K562 (cell line): ENCODE measurements around the gene ROS1. TPM values are rescaled to one million over a fixed set of nuclear protein-coding genes. Genes with fewer than 3 reads are reported as not detected.
A peak's percentile ranks its signal among the peaks of the same experiment; 100 is the strongest.

Experiments used
- ATAC-seq: fragments of 200-7000 bp; cut with Tn5 transposase; 3 replicates; pipeline ENCODE4 v1.9.1; 2020; ENCODE audit warnings: moderate library complexity
- BruUV-seq: library from RNA; stranded (reverse); fragments of 400-500 nt; replicated peaks from 2 replicates; lab custom pipeline; 2021; lab: Mats Ljungman, UMichigan
- CTCF ChIA-PET: fragments of 300-600 bp; formaldehyde crosslinking; extraction: SDS; loops from one replicate; lab custom pipeline; 2021; ENCODE audit warnings: low intra/inter-chr PET ratio; lab: Yijun Ruan, JAX
- POLR2A ChIA-PET: fragments of 300-600, 350-650 bp; sonication (Branson Sonifier 250); formaldehyde crosslinking; extraction: SDS; loops from one replicate; lab custom pipeline; 2021; ENCODE audit warnings: antibody characterized with exemption, inconsistent platforms; lab: Yijun Ruan, JAX
- DNase-seq, 4 experiments: peaks; one replicate each; pipeline versions ENCODE4 v3.0.0 to v3.0.0-alpha.2; 2011 to 2018; ENCODE audit warnings: low spot score in 3 of 4, mixed read lengths in 3 of 4; ENCODE audit errors: extremely low read depth in 1 of 4
- FAIRE-seq: peaks from 2 replicates; lab custom pipeline; 2011; peaks lifted over from hg19 to GRCh38; lab: Jason Lieb, UNC
- H2AFZ ChIP-seq: 2 replicates; pipeline ENCODE4 v1.6.0; 2011; ENCODE audit warnings: low read depth, low read length, control low read depth, inconsistent platforms
- H3K27ac ChIP-seq: fragments of 200-600 bp; 3 replicates; pipeline ENCODE4 v1.8.0; 2011; ENCODE audit warnings: low read depth, mild to moderate bottlenecking, control low read depth, inconsistent platforms, low read length, moderate library complexity, mixed read lengths; ENCODE audit errors: extremely low read depth
- H3K27me3 ChIP-seq, 2 experiments: fragments of 300-600 bp in 1 of 2; 2 replicates in 1 of 2; 3 replicates in 1 of 2; pipeline versions ENCODE4 v1.6.0 to v1.8.0; 2011; ENCODE audit warnings: inconsistent platforms in 2 of 2, low read length in 2 of 2, mild to moderate bottlenecking in 1 of 2, mixed read lengths in 1 of 2, moderate library complexity in 1 of 2; ENCODE audit not compliant: control insufficient read depth in 2 of 2, insufficient read depth in 2 of 2
- H3K36me3 ChIP-seq: fragments of 300-600 bp; 3 replicates; pipeline ENCODE4 v1.8.0; 2011; ENCODE audit warnings: mild to moderate bottlenecking, low read length, inconsistent platforms; ENCODE audit not compliant: control insufficient read depth, insufficient read depth
- H3K4me1 ChIP-seq, 2 experiments: fragments of 200-600 bp in 1 of 2; replicated peaks in 1 of 2; 2 replicates in 1 of 2; 3 replicates in 1 of 2; pipeline versions ENCODE4 v1.5.1 to v1.8.0; 2011; ENCODE audit warnings: inconsistent platforms in 2 of 2, low read length in 2 of 2, mild to moderate bottlenecking in 1 of 2, mixed read lengths in 1 of 2, moderate library complexity in 1 of 2; ENCODE audit not compliant: control insufficient read depth in 2 of 2, insufficient read depth in 2 of 2
- H3K4me2 ChIP-seq: 2 replicates; pipeline ENCODE4 v1.6.1; 2011; ENCODE audit warnings: low read length, control low read depth, inconsistent platforms, mixed read lengths; ENCODE audit not compliant: insufficient read depth
- H3K4me3 ChIP-seq: fragments of 200-600 bp; sonication (generic), shearing (Covaris generic); 2 replicates; pipeline ENCODE4 v1.5.1; 2016; ENCODE audit warnings: control low read depth, inconsistent platforms
- H3K79me2 ChIP-seq: fragments of 200-600 bp; 3 replicates; pipeline ENCODE4 v1.8.0; 2011; ENCODE audit warnings: low read length, inconsistent platforms; ENCODE audit not compliant: control insufficient read depth, insufficient read depth
- H3K9ac ChIP-seq, 2 experiments: 2 replicates each; pipeline versions ENCODE4 v1.6.0 to v1.6.1; 2011; ENCODE audit warnings: low read depth in 2 of 2, low read length in 2 of 2, control low read depth in 1 of 2, inconsistent platforms in 1 of 2, mild to moderate bottlenecking in 1 of 2, mixed read lengths in 1 of 2; ENCODE audit not compliant: insufficient read depth in 1 of 2
- H3K9me1 ChIP-seq: one replicate; pipeline ENCODE4 v1.6.0; 2011; ENCODE audit warnings: inconsistent platforms, mild to moderate bottlenecking, low read length, moderate library complexity; ENCODE audit not compliant: control insufficient read depth, insufficient read depth
- H3K9me3 ChIP-seq: replicated peaks from 2 replicates; pipeline ENCODE4 v1.5.1; 2011; ENCODE audit warnings: low read depth, low read length, inconsistent platforms; ENCODE audit not compliant: control insufficient read depth, insufficient read depth
- H4K20me1 ChIP-seq: replicated peaks from 2 replicates; pipeline ENCODE4 v1.6.1; 2011; ENCODE audit warnings: low read length, inconsistent platforms, mixed read lengths; ENCODE audit not compliant: control insufficient read depth, insufficient read depth
- ARNT ChIP-seq, 2 experiments: fragments of 450-650 bp; IDR thresholded peaks; 2 replicates each; pipeline ENCODE4 v1.6.1; 2016; ENCODE audit warnings: mild to moderate bottlenecking in 1 of 2
- BDP1 ChIP-seq: IDR thresholded peaks from 3 replicates; pipeline ENCODE4 v1.6.1; 2011; ENCODE audit not compliant: insufficient read length, insufficient read depth
- CC2D1A ChIP-seq: fragments of 450-650 bp; IDR thresholded peaks from 2 replicates; pipeline ENCODE4 v1.6.1; 2017; ENCODE audit warnings: mild to moderate bottlenecking
- DIDO1 ChIP-seq: fragments of 450-650 bp; IDR thresholded peaks from 2 replicates; pipeline ENCODE4 v1.6.1; 2016; ENCODE audit warnings: low read depth, missing biosample characterization, missing genetic modification characterization
- ELF2 ChIP-seq: fragments of 250-450 bp; sonication (Bioruptor Pico); IDR thresholded peaks from 2 replicates; pipeline ENCODE4 v1.5.0; 2021; ENCODE audit warnings: mild to moderate bottlenecking
- EP400 ChIP-seq: fragments of 450-650 bp; IDR thresholded peaks from 2 replicates; pipeline ENCODE4 v1.6.1; 2017; ENCODE audit warnings: antibody characterized with exemption, mild to moderate bottlenecking, moderate library complexity
- FOXM1 ChIP-seq, 2 experiments: fragments of 450-650 bp in 1 of 2; sonication (generic) in 1 of 2; formaldehyde crosslinking in 1 of 2; IDR thresholded peaks; 2 replicates each; pipeline versions ENCODE4 v1.6.1 to v1.9.0; 2017 to 2022; ENCODE audit warnings: low read depth in 2 of 2, mild to moderate bottlenecking in 2 of 2, missing genetic modification reagents in 1 of 2, moderate library complexity in 1 of 2
- HDAC3 ChIP-seq: fragments of 450-650 bp; IDR thresholded peaks from 2 replicates; pipeline ENCODE4 v1.6.1; 2018; ENCODE audit warnings: borderline replicate concordance, mild to moderate bottlenecking, moderate library complexity; ENCODE audit not compliant: partially characterized antibody
- HDAC8 ChIP-seq: fragments of 450-650 bp; IDR thresholded peaks from 2 replicates; pipeline ENCODE4 v1.6.1; 2016; ENCODE audit warnings: mild to moderate bottlenecking, missing genetic modification characterization, moderate library complexity, missing compliant biosample characterization
- NR3C1 ChIP-seq: sonication (generic); formaldehyde crosslinking; IDR thresholded peaks from 2 replicates; pipeline ENCODE4 v1.8.1; 2022; ENCODE audit warnings: missing genetic modification reagents
- RAD21 ChIP-seq, 2 experiments: fragments of 250-450 bp in 1 of 2; fragments of 450-650 bp in 1 of 2; sonication (Bioruptor Pico) in 1 of 2; formaldehyde crosslinking in 1 of 2; IDR thresholded peaks in 1 of 2; conservative IDR thresholded peaks in 1 of 2; 2 replicates each; pipeline versions ENCODE4 v1.4.0 to v1.8.0; 2020 to 2022; ENCODE audit warnings: mild to moderate bottlenecking in 2 of 2, moderate library complexity in 1 of 2
- RHOXF2B ChIP-seq: fragments of 250-450 bp; sonication (Bioruptor Pico); conservative IDR thresholded peaks from 2 replicates; pipeline ENCODE4 v1.5.1; 2021
- ZBTB7A ChIP-seq: IDR thresholded peaks from 2 replicates; pipeline ENCODE4 v1.6.1; 2011; ENCODE audit warnings: low read depth, mild to moderate bottlenecking, low read length, moderate library complexity, borderline replicate concordance; ENCODE audit not compliant: control insufficient read depth
- ZC3H4 ChIP-seq: sonication (generic); formaldehyde crosslinking; IDR thresholded peaks from 2 replicates; pipeline ENCODE4 v1.9.0; 2021; ENCODE audit warnings: missing genetic modification reagents, borderline replicate concordance
- ZNF695 ChIP-seq: fragments of 450-650 bp; formaldehyde crosslinking; IDR thresholded peaks from 2 replicates; pipeline ENCODE4 v1.4.0; 2020; ENCODE audit warnings: mild to moderate bottlenecking, moderate library complexity
- ZSCAN29 ChIP-seq: fragments of 450-650 bp; IDR thresholded peaks from 2 replicates; pipeline ENCODE4 v1.6.1; 2017
- WGBS: fragments of 100-300 bp; shearing (Covaris generic); methylation state at CpG from one replicate; pipeline ENCODE4 v1.1.6; 2016; ENCODE audit warnings: low coverage, mixed read lengths; ENCODE audit not compliant: insufficient coverage; ENCODE audit errors: missing lambda C conversion rate; 5-methylcytosine and 5-hydroxymethylcytosine counted together
- in situ Hi-C: fragments of 300-500 bp; cut with MboI; formaldehyde crosslinking; loops from 4 replicates; pipeline ENCODE4 v1.15.0; 2018; ENCODE audit warnings: inconsistent platforms, mixed read lengths
- intact Hi-C: fragments of 100-400 bp; cut with micrococcal nuclease; formaldehyde crosslinking; loops from 2 replicates; pipeline ENCODE4 v1.14.2; 2022
- polyA plus RNA-seq, 8 experiments: library from polyadenylated mRNA; depleted of rRNA in 4 of 8; stranded (reverse) in 5 of 8; unstranded in 3 of 8; fragments of >200 nt; fragmentation: Nextera tagmentation in 2 of 8; fragmentation: Illumina TruSeq in 1 of 8; extraction: Ambion mirVana in 2 of 8; extraction: Trizol in 1 of 8; gene quantifications; 2 replicates each; pipeline versions ENCODE4 v1.2.1 to v1.2.3, GENCODE V29; 2011 to 2014; ENCODE audit warnings: inconsistent platforms in 1 of 8, missing spikeins in 1 of 8
- total RNA-seq, 7 experiments: library from RNA; depleted of rRNA in 6 of 7; stranded (reverse); fragments of >200 nt in 6 of 7; fragmentation: Illumina TruSeq in 2 of 7; extraction: Trizol in 2 of 7; gene quantifications; 2 replicates each; pipeline versions ENCODE4 v1.2.1 to v1.2.3, GENCODE V29; 2011 to 2021; ENCODE audit warnings: low replicate concordance in 1 of 7
- TF ChIP-seq, protein P1 (sequence below), 3 experiments: IDR thresholded peaks in 2 of 3; conservative IDR thresholded peaks in 1 of 3; 2 replicates each; pipeline ENCODE4 v1.5.1; 2011 to 2012; ENCODE audit warnings: low read length in 3 of 3, mild to moderate bottlenecking in 3 of 3, control low read depth in 2 of 3, improper control_type of control experiment in 1 of 3, inconsistent platforms in 1 of 3, low read depth in 1 of 3, mixed read lengths in 1 of 3, moderate library complexity in 1 of 3; ENCODE audit not compliant: insufficient read depth in 2 of 3
- TF ChIP-seq, protein P2 (sequence below): fragments of 450-650 bp; IDR thresholded peaks from 2 replicates; pipeline ENCODE4 v1.6.1; 2018; ENCODE audit warnings: mild to moderate bottlenecking, low read depth; ENCODE audit not compliant: partially characterized antibody

The ROS1 gene
- total and polyA plus RNA-seq, 9 of the 15 experiments (the other 6 are each of a cell fraction or from before 2014, with no cell fraction given) = under 0.01 to 0.16 (median 0.04) TPM; not detected in 6

DNA sequence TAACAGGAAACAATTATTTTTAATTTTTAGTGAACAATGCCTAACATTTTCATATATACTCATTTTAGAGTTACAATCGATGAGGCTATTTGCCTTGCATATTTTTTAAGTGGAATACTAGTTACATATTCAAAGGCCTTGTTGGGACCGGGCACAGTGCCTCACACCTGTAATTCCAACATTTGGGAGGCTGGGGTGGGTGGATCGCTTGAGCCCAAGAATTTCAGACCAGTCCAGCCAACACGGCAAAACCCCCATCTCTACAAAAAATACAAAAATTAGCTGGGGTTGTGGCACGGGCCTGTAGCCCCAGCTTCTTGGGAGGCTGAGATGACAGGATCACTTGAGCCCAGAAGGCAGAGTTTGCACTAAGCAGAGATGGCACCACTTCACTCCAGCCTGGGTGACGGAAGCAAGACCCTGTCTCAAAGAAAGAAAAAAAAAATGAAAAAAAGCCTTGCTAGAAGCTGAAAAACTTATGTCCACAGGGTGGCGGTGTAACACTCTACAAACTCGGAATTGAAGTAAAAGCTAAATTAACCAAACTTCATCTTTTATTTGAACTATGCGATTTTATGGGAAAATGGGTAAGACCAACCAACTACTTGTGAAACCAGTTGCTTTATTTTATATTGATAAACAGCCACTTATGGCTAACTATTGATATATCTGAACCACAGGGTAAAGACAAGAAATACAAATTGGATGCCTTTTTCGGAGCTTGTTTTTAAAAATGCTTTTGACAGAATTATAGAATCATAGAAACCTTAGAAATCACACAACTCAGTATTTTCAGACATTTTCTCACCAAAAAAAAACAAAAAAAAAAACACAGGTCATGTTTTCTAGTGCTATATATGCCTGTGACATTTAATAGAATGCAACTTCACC lies 24.1 kb upstream of the ROS1 start:
- in situ Hi-C loops = loop anchor here (5.0 to 10.0 kb wide), 2 partner anchors 105 to 153 kb away; partner anchors contain the start of gene GOPC
- no TSS peak for BruUV-seq
- intact Hi-C loops = loop anchor here (1.0 to 10.0 kb wide), 7 partner anchors 45 to 475 kb away; no protein-coding TSS in a partner anchor
- Histone ChIP-seq H2AFZ (no peak overlapping the region; the same call in 1 of the 2 replicates), H3K27me3 (peaks cover 5 to 15% of the 10 kb centered on the region in 2 experiments; a peak in 3 of 5 replicates), H3K9me1 (peaks cover 2% of the 10 kb centered on the region), H3K27ac (no peak overlapping the region), H3K4me2 (no peak overlapping the region), H4K20me1 (no peaks in the 10 kb centered on the region), H3K9me3 (no peaks in the 10 kb centered on the region), H3K79me2 (no peaks in the 10 kb centered on the region), H3K9ac (no peak overlapping the region), H3K4me1 (no peaks in the 10 kb centered on the region), H3K36me3 (no peaks in the 10 kb centered on the region), H3K4me3 (no peak overlapping the region)
- DNase-seq (peak; percentile 15 to 70 (median 20)), FAIRE-seq (peak; percentile 92), ATAC-seq (peak; percentile 75)
- POLR2A ChIA-PET = interaction anchor here (0.7 to 1.0 kb wide), 2 partner anchors 103 to 106 kb away, joined by 3 to 5 read pairs; no protein-coding TSS in a partner anchor
- CTCF ChIA-PET = interaction anchor here (0.7 to 1.5 kb wide), 6 partner anchors 13 to 156 kb away, joined by 3 to 8 read pairs (median 4); no protein-coding TSS in a partner anchor
- WGBS = 9% methylated on average over 10 of the region's 10 CpGs
- TF ChIP-seq HDAC8 (tag) = no peak
- TF ChIP-seq ZC3H4 (CRISPR knock-in tag) = no peak
- TF ChIP-seq RHOXF2B (CRISPR knock-in tag) = no peak
- TF ChIP-seq DIDO1 (tag) = no peak
- no peak for TF ChIP-seq FOXM1 (IDR thresholded peaks at IDR 0.05; ENCODE audit: low read depth)
- no peak for TF ChIP-seq FOXM1 (CRISPR knock-in tag; IDR thresholded peaks at IDR 0.05; ENCODE audit: low read depth)
- no peak for TF ChIP-seq HDAC3
- TF ChIP-seq ZNF695 (CRISPR knock-in tag) = no peak
- no peak for TF ChIP-seq ZSCAN29
- TF ChIP-seq NR3C1 (CRISPR knock-in tag) = no peak
- TF ChIP-seq, protein P1, sequence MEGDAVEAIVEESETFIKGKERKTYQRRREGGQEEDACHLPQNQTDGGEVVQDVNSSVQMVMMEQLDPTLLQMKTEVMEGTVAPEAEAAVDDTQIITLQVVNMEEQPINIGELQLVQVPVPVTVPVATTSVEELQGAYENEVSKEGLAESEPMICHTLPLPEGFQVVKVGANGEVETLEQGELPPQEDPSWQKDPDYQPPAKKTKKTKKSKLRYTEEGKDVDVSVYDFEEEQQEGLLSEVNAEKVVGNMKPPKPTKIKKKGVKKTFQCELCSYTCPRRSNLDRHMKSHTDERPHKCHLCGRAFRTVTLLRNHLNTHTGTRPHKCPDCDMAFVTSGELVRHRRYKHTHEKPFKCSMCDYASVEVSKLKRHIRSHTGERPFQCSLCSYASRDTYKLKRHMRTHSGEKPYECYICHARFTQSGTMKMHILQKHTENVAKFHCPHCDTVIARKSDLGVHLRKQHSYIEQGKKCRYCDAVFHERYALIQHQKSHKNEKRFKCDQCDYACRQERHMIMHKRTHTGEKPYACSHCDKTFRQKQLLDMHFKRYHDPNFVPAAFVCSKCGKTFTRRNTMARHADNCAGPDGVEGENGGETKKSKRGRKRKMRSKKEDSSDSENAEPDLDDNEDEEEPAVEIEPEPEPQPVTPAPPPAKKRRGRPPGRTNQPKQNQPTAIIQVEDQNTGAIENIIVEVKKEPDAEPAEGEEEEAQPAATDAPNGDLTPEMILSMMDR (IDR thresholded peaks at IDR 0.05 in 2 of 3, conservative IDR thresholded peaks at IDR 0.05 in 1 of 3; ENCODE audit: insufficient read depth in 2 of 3, low read depth in 1 of 3, low read length in 3 of 3) = peak; percentile 46 to 76 (median 64); a peak in 5 of 6 replicates
- no peak for TF ChIP-seq BDP1
- no peak for TF ChIP-seq ZBTB7A
- TF ChIP-seq RAD21 (CRISPR knock-in tag; conservative IDR thresholded peaks at IDR 0.05 in 1 of 2, IDR thresholded peaks at IDR 0.05 in 1 of 2) = peak; percentile 67 to 77
- TF ChIP-seq, protein P2, sequence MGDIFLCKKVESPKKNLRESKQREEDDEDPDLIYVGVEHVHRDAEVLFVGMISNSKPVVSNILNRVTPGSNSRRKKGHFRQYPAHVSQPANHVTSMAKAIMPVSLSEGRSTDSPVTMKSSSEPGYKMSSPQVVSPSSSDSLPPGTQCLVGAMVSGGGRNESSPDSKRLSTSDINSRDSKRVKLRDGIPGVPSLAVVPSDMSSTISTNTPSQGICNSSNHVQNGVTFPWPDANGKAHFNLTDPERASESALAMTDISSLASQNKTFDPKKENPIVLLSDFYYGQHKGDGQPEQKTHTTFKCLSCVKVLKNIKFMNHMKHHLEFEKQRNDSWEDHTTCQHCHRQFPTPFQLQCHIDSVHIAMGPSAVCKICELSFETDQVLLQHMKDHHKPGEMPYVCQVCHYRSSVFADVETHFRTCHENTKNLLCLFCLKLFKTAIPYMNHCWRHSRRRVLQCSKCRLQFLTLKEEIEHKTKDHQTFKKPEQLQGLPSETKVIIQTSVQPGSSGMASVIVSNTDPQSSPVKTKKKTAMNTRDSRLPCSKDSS = no peak
- TF ChIP-seq ARNT (IDR thresholded peaks at IDR 0.05) = no peak
- TF ChIP-seq EP400 = 0 out of 2 replicates have a peak, but pooled peaks have one; percentile 15
- 0 out of 2 replicates have a peak, but pooled peaks have one; percentile 20 for TF ChIP-seq CC2D1A
- TF ChIP-seq ELF2 (CRISPR knock-in tag) = no peak
